Measurements from ENCODE around the gene TESMIN.

TESMIN gene

DNA sequence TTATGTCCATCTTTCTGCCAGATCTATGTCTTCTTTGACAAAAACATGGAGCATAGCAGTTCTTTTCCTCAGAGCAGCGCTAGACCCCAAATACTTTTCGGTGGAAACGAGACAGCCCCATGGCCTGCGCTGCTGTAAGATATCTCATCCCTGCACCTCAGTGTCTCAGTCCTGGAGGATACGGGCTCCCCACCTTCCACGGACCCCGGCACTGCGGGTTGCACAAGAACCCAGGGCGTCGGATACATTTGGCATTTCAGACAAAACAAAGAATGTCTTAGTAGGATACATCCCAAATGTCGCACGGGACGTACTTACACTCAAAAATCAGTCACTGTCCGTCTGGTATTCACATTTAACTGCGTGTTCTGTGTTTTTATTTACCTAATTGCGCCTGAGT lies 76.9 kb downstream of the TESMIN start:
- in situ Hi-C loops (cut with MboI; ENCODE audit: low sequenced_read_pairs, unreplicated experiment): no loop called here
- TF ChIP-seq CTCF (IDR thresholded peaks at IDR 0.05; ENCODE audit: borderline replicate concordance, control extremely low read depth, extremely low read depth, insufficient read depth, missing control alignments): no peak

GRCh38 chr11:68673991-68674390 lies 77.3 kb downstream of the TESMIN start:
- DNase-seq (ENCODE audit: low spot score): no peak
- in situ Hi-C loops (cut with MboI; ENCODE audit: low sequenced_read_pairs, unreplicated experiment): no loop called here
- no peak for TF ChIP-seq CTCF (IDR thresholded peaks at IDR 0.05; ENCODE audit: borderline replicate concordance, control extremely low read depth, extremely low read depth, insufficient read depth, missing control alignments)

More for the DNA sequence above, 76.9 kb downstream of the TESMIN start:
- no peak for DNase-seq (ENCODE audit: low spot score)

DNA sequence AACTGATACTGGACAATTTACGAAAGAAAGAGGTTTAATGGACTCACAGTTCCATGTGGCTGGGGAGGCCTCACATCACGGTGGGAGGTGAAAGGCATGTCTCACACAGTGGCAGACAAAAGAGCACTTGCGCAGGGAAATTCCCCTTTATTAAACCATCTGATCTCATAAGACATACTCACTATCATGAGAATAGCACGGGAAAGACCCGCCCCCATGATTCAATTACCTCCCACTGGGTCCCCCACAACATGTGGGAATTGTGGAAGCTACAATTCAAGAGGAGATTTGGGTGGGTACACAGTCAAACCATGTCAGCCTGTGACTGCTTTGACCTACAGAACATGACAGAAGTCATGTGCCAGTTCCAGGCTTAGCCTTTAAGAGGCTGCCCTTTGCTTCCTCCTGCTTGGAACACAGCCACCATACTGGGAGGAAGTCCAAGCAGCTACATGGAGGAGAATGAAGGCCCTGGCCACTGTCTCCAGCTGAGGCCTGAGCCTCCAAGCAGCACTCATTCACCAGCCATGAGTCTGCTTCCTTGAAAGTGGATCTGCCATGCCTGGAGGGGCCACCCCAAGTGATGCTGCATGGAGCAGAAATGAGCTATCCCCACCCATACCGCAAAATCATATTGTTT lies 77.9 kb downstream of the TESMIN start:
- no peak for TF ChIP-seq CTCF (IDR thresholded peaks at IDR 0.05; ENCODE audit: borderline replicate concordance, control extremely low read depth, extremely low read depth, insufficient read depth, missing control alignments)
- in situ Hi-C loops (cut with MboI; ENCODE audit: low sequenced_read_pairs, unreplicated experiment): no loop called here
- DNase-seq (ENCODE audit: low spot score): no peak

GRCh38 chr11:68670208-68670992 lies 80.9 kb downstream of the TESMIN start:
- no peak for TF ChIP-seq CTCF (IDR thresholded peaks at IDR 0.05; ENCODE audit: borderline replicate concordance, control extremely low read depth, extremely low read depth, insufficient read depth, missing control alignments)
- in situ Hi-C loops (cut with MboI; ENCODE audit: low sequenced_read_pairs, unreplicated experiment): no loop called here
- no peak for DNase-seq (ENCODE audit: low spot score)

DNA sequence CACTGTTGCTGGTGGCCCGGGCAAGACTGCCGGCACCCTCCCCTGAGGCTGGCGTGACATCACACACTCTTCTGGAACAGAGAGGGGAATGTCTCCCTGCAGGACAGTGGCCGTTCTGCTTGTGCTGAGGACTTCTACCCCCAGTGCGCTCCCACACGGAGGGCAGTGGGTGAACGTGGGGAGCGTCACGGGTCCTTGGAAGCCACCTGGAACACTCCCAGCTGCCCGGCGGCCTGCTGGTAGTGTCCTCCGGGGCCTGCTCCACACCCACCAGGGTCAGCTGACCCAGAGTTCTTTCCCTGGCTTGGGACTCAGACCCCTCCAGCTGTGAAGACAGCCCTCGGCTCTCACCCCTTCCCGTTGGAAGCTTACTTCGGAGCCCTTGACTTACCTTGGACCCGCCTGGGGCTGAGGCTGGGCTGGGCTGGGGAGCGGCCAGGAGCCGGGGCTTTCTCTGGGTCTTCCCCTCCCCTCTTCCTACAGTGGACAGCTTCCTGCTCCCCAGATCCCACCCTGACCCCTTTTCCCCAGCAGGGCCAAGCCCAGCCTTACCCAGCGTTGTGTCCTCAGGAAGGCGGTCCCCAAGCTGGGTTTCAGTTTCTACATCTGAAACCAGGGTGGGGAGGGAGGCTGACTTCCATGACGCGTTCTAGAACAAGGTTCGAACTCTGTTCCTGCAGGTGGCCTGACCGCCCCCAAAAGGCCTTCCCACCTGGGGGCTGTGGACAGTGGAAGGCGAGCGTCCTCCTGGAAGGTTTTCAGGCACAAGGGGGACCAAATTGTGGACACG lies 81.8 kb downstream of the TESMIN start:
- DNase-seq (ENCODE audit: low spot score): no peak
- in situ Hi-C loops (cut with MboI; ENCODE audit: low sequenced_read_pairs, unreplicated experiment): no loop called here
- TF ChIP-seq CTCF (IDR thresholded peaks at IDR 0.05; ENCODE audit: borderline replicate concordance, control extremely low read depth, extremely low read depth, insufficient read depth, missing control alignments): no peak

Data from GM13976 (cell line).